ENCODE results near the gene HK3. TPM values are rescaled to one million over a fixed set of nuclear protein-coding genes. Genes with fewer than 3 reads are reported as not detected.

Gene HK3
- total and polyA plus RNA-seq, 9 of the 15 experiments (the other 6 are each of a cell fraction or from before 2014, with no cell fraction given) = 0.16 TPM; not detected in 8

- Histone ChIP-seq H4K20me1 (replicated peaks; ENCODE audit: control insufficient read depth, insufficient read depth, low read length) (no peaks in the 10 kb centered on the region; the same call in none of the 2 replicates), H3K36me3 (ENCODE audit: control insufficient read depth, insufficient read depth, low read length) (no peaks in the 10 kb centered on the region), H3K4me2 (ENCODE audit: insufficient read depth, low read length) (no peak overlapping the region), H3K27ac (ENCODE audit: extremely low read depth, low read depth, low read length) (no peak overlapping the region), H2AFZ (ENCODE audit: low read depth, low read length) (no peak overlapping the region), H3K27me3 (ENCODE audit: control insufficient read depth in 2 of 2, insufficient read depth in 2 of 2, low read length in 2 of 2) (peaks cover 30 to 77% of the 10 kb centered on the region in 2 experiments; a peak in 4 of 5 replicates), H3K79me2 (ENCODE audit: control insufficient read depth, insufficient read depth, low read length) (no peaks in the 10 kb centered on the region), H3K9me3 (replicated peaks; ENCODE audit: control insufficient read depth, insufficient read depth, low read depth, low read length) (no peaks in the 10 kb centered on the region), H3K9me1 (ENCODE audit: control insufficient read depth, insufficient read depth, low read length) (no peaks in the 10 kb centered on the region), H3K4me3 (no peak overlapping the region), H3K4me1 (replicated peaks in 1 of 2; ENCODE audit: control insufficient read depth in 2 of 2, insufficient read depth in 2 of 2, low read length in 2 of 2) (peaks cover 0 to 9% of the 10 kb centered on the region in 2 experiments; a peak in 1 of 5 replicates), H3K9ac (ENCODE audit: insufficient read depth in 1 of 2, low read depth in 2 of 2, low read length in 2 of 2) (no peak overlapping the region)
- WGBS (ENCODE audit: insufficient coverage, low coverage, missing lambda C conversion rate) = 1% methylated on average over 9 of the region's 9 CpGs
- BruUV-seq (replicated peaks) = no TSS peak
- in situ Hi-C loops (cut with MboI) (no loop called here), intact Hi-C loops (cut with micrococcal nuclease) (loop anchor here (10.0 kb wide), 1 partner anchor 224 kb away; no protein-coding TSS in a partner anchor)
- ATAC-seq (no peak), DNase-seq (ENCODE audit: extremely low read depth in 1 of 4, low spot score in 3 of 4) (no peak), FAIRE-seq (no peak)
- CTCF ChIA-PET (ENCODE audit: low intra/inter-chr PET ratio) = no interaction called here
- POLR2A ChIA-PET = interaction anchor here (1.9 kb wide), 1 partner anchor 13 kb away, joined by 4 read pairs; no protein-coding TSS in a partner anchor
- TF ChIP-seq SRSF9 (IDR thresholded peaks at IDR 0.05; ENCODE audit: borderline replicate concordance, low read depth, low read length) (no peak), MEF2D (tag; conservative IDR thresholded peaks at IDR 0.05; ENCODE audit: low read depth) (no peak), PHTF2 (CRISPR knock-in tag; IDR thresholded peaks at IDR 0.05) (no peak), ID3 (CRISPR knock-in tag; IDR thresholded peaks at IDR 0.05) (no peak), ID3 (tag; IDR thresholded peaks at IDR 0.05) (no peak), MEF2A (IDR thresholded peaks at IDR 0.05; ENCODE audit: control insufficient read depth, low read depth, low read length) (no peak), ZNF77 (CRISPR knock-in tag; IDR thresholded peaks at IDR 0.05) (no peak), POLR2AphosphoS5 (IDR thresholded peaks at IDR 0.05; ENCODE audit: control insufficient read depth, insufficient read depth, low read depth, low read length) (no peak), ZNF274 (IDR thresholded peaks at IDR 0.05; ENCODE audit: borderline replicate concordance, low read depth, low read length) (no peak), ZBTB9 (CRISPR knock-in tag; IDR thresholded peaks at IDR 0.05) (no peak)
Observed at GRCh38 chr5:176890455-176891330, 8.5 kb downstream of the HK3 start.

Measured in K562 (cell line).